NCI-H69 (cell line): ENCODE data around the gene CMTM2.

Source experiments
- DNase-seq: peaks from one replicate; lab custom pipeline; 2025; lab: John Stamatoyannopoulos, UW

Gene CMTM2

GRCh38 chr16:66578651-66579531 is at the start of gene CMTM2:
Gene CMTM2, plus strand, starts transcription at chr16:66579463. Its CDS starts 145 bp downstream, at chr16:66579608.
- no peak for DNase-seq

GRCh38 chr16:66529475-66529874 is 49.8 kb upstream of the CMTM2 start:
- no peak for DNase-seq

- DNase-seq: no peak
Observed at GRCh38 chr16:66534376-66534799, 44.9 kb upstream of the CMTM2 start.

GRCh38 chr16:66536525-66536924 is 42.7 kb upstream of the CMTM2 start:
- no peak for DNase-seq

- DNase-seq: no peak
Observed at GRCh38 chr16:66537236-66537635, 42.0 kb upstream of the CMTM2 start.

- DNase-seq: no peak
Observed at GRCh38 chr16:66538910-66539309, 40.4 kb upstream of the CMTM2 start.

GRCh38 chr16:66539623-66540469 is 39.4 kb upstream of the CMTM2 start:
- peak; percentile 40 for DNase-seq

- DNase-seq: peak; percentile 39
Observed at GRCh38 chr16:66541388-66542355, 37.6 kb upstream of the CMTM2 start.

GRCh38 chr16:66542396-66542795 is 36.9 kb upstream of the CMTM2 start:
- DNase-seq: peak; percentile 18

GRCh38 chr16:66543541-66543940 is 35.7 kb upstream of the CMTM2 start:
- no peak for DNase-seq

- DNase-seq: no peak
Observed at GRCh38 chr16:66544016-66544757, 35.1 kb upstream of the CMTM2 start.

- peak; percentile 16 for DNase-seq
Observed at GRCh38 chr16:66547101-66547989, 31.9 kb upstream of the CMTM2 start.

GRCh38 chr16:66548068-66548467 is 31.2 kb upstream of the CMTM2 start:
- DNase-seq: no peak

- no peak for DNase-seq
Observed at GRCh38 chr16:66548868-66549267, 30.4 kb upstream of the CMTM2 start.

- peak; percentile 68 for DNase-seq
Observed at GRCh38 chr16:66549284-66550131, 29.8 kb upstream of the CMTM2 start, which contains the start of gene TK2. Gene TK2, minus strand, starts transcription at chr16:66550122. Its CDS starts 61 bp downstream, at chr16:66550061.

GRCh38 chr16:66551348-66551759 is 27.9 kb upstream of the CMTM2 start:
- DNase-seq: peak; percentile 67

GRCh38 chr16:66551788-66552285 is 27.4 kb upstream of the CMTM2 start:
- DNase-seq: peak; percentile 44
